Smooth muscle cell (in vitro differentiated cells): Measurements from ENCODE around the gene SLC25A25. TPM values are rescaled to one million over a fixed set of nuclear protein-coding genes. Genes with fewer than 3 reads are reported as not detected.
A peak's percentile ranks its signal among the peaks of the same experiment; 100 is the strongest.

Source experiments
- DNase-seq: peaks from one replicate; lab custom pipeline; 2025; ENCODE audit not compliant: unreplicated experiment; lab: John Stamatoyannopoulos, UW
- H2AFZ ChIP-seq: fragments of 200-600 bp; sonication (generic); 2 replicates; pipeline ENCODE4 v1.6.0; 2016; ENCODE audit warnings: antibody characterized with exemption, low read depth, mild to moderate bottlenecking
- H3F3A ChIP-seq: fragments of 200-600 bp; sonication (generic); 2 replicates; pipeline ENCODE4 v1.6.0; 2017; ENCODE audit warnings: antibody characterized with exemption, low read depth
- H3K27ac ChIP-seq: fragments of 200-600 bp; sonication (generic); 2 replicates; pipeline ENCODE4 v1.5.1; 2016; ENCODE audit warnings: low read depth, mild to moderate bottlenecking
- H3K27me3 ChIP-seq: fragments of 200-600 bp; sonication (generic); 2 replicates; pipeline ENCODE4 v1.6.1; 2016; ENCODE audit warnings: low read depth, mild to moderate bottlenecking
- H3K36me3 ChIP-seq: fragments of 200-600 bp; sonication (generic); 2 replicates; pipeline ENCODE4 v1.5.1; 2016; ENCODE audit warnings: low read depth
- H3K4me1 ChIP-seq: fragments of 200-600 bp; sonication (generic); 2 replicates; pipeline ENCODE4 v1.5.1; 2016; ENCODE audit warnings: low read depth
- H3K4me2 ChIP-seq: fragments of 200-600 bp; sonication (generic); 2 replicates; pipeline ENCODE4 v1.6.0; 2016; ENCODE audit warnings: mild to moderate bottlenecking
- H3K4me3 ChIP-seq: fragments of 200-600 bp; sonication (generic); 2 replicates; pipeline ENCODE4 v1.5.1; 2016; ENCODE audit warnings: mild to moderate bottlenecking
- H3K79me2 ChIP-seq: fragments of 200-600 bp; sonication (generic); 2 replicates; pipeline ENCODE4 v1.6.0; 2016; ENCODE audit warnings: low read depth, mild to moderate bottlenecking
- H3K9ac ChIP-seq: fragments of 200-600 bp; sonication (generic); 2 replicates; pipeline ENCODE4 v1.6.0; 2016; ENCODE audit warnings: low read depth
- H3K9me3 ChIP-seq: fragments of 200-600 bp; sonication (generic); replicated peaks from 2 replicates; pipeline ENCODE4 v1.5.1; 2016; ENCODE audit warnings: low read depth
- H4K20me1 ChIP-seq: fragments of 200-600 bp; sonication (generic); 2 replicates; pipeline ENCODE4 v1.6.0; 2016; ENCODE audit warnings: low read depth
- CTCF ChIP-seq: fragments of 200-600 bp; sonication (generic); IDR thresholded peaks from 2 replicates; pipeline ENCODE4 v1.5.1; 2017; ENCODE audit warnings: borderline replicate concordance, mild to moderate bottlenecking, antibody characterized with exemption; ENCODE audit not compliant: insufficient read depth, poor library complexity, severe bottlenecking
- whole genome bisulfite sequencing: methylation state at CpG from one replicate; pipeline ENCODE4 v1.1.7; 2016; ENCODE audit warnings: low lambda C conversion rate; 5-methylcytosine and 5-hydroxymethylcytosine counted together
- polyA plus RNA-seq: library from polyadenylated mRNA; unstranded; fragments of >200 nt; fragmentation: Nextera tagmentation; extraction: Ambion mirVana; gene quantifications from 2 replicates; pipeline ENCODE4 v1.2.1, GENCODE V29; 2016
- total RNA-seq: library from RNA; depleted of rRNA; stranded (reverse); fragments of >200 nt; gene quantifications from 2 replicates; pipeline ENCODE4 v1.2.3, GENCODE V29; 2014

The SLC25A25 gene
- total and polyA plus RNA-seq, 2 experiments from 2014 or later = 15.7 to 20.5 TPM

GRCh38 chr9:128091571-128091970 lies 23.5 kb downstream of the SLC25A25 start:
- no peak for DNase-seq
- Histone ChIP-seq H2AFZ (no peak overlapping the region), H3K4me2 (no peak overlapping the region), H3K27ac (no peak overlapping the region), H3K27me3 (no peaks in the 10 kb centered on the region), H3K4me1 (peaks cover 6% of the 10 kb centered on the region), H3K36me3 (no peaks in the 10 kb centered on the region), H3F3A (peaks cover 27% of the 10 kb centered on the region), H4K20me1 (peaks cover 21% of the 10 kb centered on the region), H3K9ac (no peak overlapping the region), H3K4me3 (no peak overlapping the region), H3K9me3 (no peaks in the 10 kb centered on the region), H3K79me2 (peaks cover 47% of the 10 kb centered on the region)
- WGBS = 72% methylated on average over 13 of the region's 13 CpGs
- no peak for TF ChIP-seq CTCF

GRCh38 chr9:128092199-128092977 lies 24.4 kb downstream of the SLC25A25 start:
- H3K79me2 ChIP-seq = peaks cover 51% of the 10 kb centered on the region
- DNase-seq = no peak
- no peak overlapping the region for H2AFZ ChIP-seq
- H3K4me3 ChIP-seq = no peak overlapping the region
- H3K9ac ChIP-seq = peak overlapping the region; percentile 90
- no peaks in the 10 kb centered on the region for H3K27me3 ChIP-seq
- TF ChIP-seq CTCF = no peak
- H4K20me1 ChIP-seq = peaks cover 19% of the 10 kb centered on the region
- peaks cover 27% of the 10 kb centered on the region for H3F3A ChIP-seq
- no peaks in the 10 kb centered on the region for H3K36me3 ChIP-seq
- peaks cover 6% of the 10 kb centered on the region for H3K4me1 ChIP-seq
- WGBS = 90% methylated on average over 16 of the region's 16 CpGs
- peak overlapping the region; percentile 99 for H3K27ac ChIP-seq
- H3K9me3 ChIP-seq = no peaks in the 10 kb centered on the region
- H3K4me2 ChIP-seq = no peak overlapping the region

- TF ChIP-seq CTCF = no peak
Measured at GRCh38 chr9:128093011-128093410, 25.0 kb downstream of the SLC25A25 start.

More at GRCh38 chr9:128093011-128093410, 25.0 kb downstream of the SLC25A25 start:
- Histone ChIP-seq H3K9ac (peak overlapping the region; percentile 90), H3K4me3 (no peak overlapping the region), H3K9me3 (no peaks in the 10 kb centered on the region), H3K27me3 (no peaks in the 10 kb centered on the region), H3K4me1 (peaks cover 12% of the 10 kb centered on the region), H3F3A (peaks cover 27% of the 10 kb centered on the region), H3K27ac (peak overlapping the region; percentile 99), H3K36me3 (no peaks in the 10 kb centered on the region), H3K4me2 (no peak overlapping the region), H2AFZ (no peak overlapping the region), H4K20me1 (peaks cover 13% of the 10 kb centered on the region), H3K79me2 (peaks cover 48% of the 10 kb centered on the region)
- DNase-seq = no peak
- 96% methylated on average over 4 of the region's 4 CpGs for WGBS
